Measurements from ENCODE around the gene SPP2.

DNA sequence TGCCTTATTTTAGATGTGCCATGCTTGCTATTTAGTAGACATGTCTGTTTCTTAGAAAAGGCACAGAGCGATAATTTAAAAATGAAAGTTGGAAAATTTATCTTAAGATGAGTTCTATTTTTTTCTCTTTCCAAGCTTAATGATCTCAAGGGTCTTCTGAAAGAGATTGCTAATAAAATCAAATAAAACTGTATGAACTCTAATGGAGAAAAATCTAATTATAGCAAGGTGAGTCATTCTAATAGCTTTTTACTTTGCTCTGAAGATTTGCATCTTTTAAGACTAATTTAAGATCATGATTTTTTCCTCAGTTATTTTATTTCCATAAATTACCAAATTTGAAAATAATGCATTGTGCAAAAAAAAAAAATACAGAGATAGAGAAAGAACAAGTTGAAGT lies 36.1 kb upstream of the SPP2 start:
- no peak for TF ChIP-seq POLR2A (IDR thresholded peaks at IDR 0.05; ENCODE audit: low read length)
- no peak for TF ChIP-seq GATA1 (IDR thresholded peaks at IDR 0.05; ENCODE audit: low read depth, low read length)
